HG03457 (cell line): ENCODE measurements around the gene TNS1.

Experiments
- ATAC-seq: cut with Tn5 transposase; IDR thresholded peaks from one replicate; pipeline ENCODE4 v1.9.1; 2021; ENCODE audit warnings: moderate number of reproducible peaks; ENCODE audit not compliant: unreplicated experiment

TNS1 gene

GRCh38 chr2:217999595-217999959 lies 3.2 kb downstream of the TNS1 start:
- ATAC-seq = no peak

DNA sequence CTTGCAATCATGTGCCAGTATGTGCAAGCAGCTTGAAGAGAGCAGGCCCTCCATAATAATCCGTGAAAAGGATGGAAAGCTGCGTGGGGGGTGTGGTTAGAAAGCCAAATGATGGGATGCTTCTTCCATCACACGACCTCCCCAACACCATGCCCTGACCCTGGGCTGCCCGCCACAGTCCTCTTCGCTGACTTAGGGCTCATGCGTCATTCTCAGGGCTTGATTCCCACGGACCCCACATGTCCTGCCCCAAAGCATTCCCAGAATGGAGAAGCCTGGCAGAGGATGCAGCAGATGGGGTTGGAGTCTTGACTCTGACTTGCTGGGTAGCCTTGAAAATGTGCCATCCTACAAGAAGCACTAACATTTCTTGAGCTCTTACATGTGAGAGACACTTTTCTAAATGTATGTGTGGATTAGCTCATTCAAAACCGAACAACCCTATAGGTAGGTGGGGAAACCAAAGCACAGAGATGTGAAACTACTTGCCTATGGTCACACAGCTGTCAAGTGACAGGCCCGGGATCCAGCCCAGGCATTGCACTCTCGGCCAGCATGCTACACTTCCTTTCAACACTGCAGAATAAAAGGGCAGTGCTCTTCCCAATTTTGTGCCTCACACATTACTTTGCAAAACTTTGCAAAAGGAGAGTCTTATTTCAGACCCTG lies 3.7 kb downstream of the TNS1 start:
- no peak for ATAC-seq

- ATAC-seq = no peak
Measured at GRCh38 chr2:217997510-217997909, 5.3 kb downstream of the TNS1 start.

DNA sequence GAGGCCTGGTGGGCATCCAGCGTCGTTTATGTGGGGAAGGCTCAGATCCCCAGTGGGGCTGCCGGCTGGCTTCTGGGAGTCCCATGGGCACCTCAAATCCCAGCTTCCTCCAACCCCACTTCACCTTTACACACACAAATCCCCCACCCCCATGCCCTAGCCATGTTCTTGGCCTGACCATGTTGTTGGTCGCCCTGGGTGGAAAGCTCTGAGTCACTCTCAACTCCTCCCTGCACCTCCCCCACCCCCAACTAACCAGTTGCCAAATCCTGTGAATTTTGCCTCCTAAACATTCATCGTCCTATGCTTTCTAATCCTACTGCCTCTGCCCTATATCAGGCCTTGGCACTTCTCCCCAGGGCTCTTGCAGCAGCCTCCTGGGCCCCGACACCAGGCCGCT lies 6.4 kb downstream of the TNS1 start:
- ATAC-seq = no peak

GRCh38 chr2:217995731-217996231 lies 7.0 kb downstream of the TNS1 start:
- no peak for ATAC-seq

- ATAC-seq = no peak
Measured at GRCh38 chr2:217994776-217995274, 8.0 kb downstream of the TNS1 start.

DNA sequence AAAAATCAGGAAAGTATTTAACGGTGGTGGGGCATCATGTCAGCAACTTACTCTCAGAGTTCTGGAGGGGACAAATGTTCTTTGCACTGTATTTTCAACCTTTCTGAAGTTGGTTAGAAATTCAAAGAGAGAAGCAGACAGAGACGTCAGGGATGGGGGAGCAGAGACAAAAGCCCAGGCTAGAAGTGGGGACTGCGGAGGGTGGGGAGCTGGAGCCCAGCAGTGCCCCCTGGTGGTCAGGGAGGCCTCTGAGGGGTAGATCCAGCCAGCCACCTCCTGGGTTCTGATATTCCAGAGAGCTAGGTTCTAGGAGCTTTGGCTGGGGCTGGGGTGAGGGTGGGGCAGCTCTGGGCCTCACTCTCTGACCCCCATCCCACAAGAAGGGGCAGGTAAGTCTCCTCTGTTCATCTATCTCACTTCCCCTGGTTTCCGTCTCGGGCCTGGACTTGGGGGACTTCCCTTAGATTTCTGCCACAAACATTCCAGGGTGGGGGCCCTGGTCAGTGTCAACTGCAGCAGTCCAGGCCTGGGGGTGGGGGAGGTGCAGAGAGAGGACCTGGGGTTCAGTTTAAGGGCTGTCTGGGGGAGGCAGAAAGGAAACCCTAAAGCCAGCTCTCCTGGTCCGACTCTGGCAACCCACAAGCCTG lies 8.9 kb downstream of the TNS1 start:
- ATAC-seq = no peak

GRCh38 chr2:217993138-217993537 lies 9.7 kb downstream of the TNS1 start:
- ATAC-seq = no peak

DNA sequence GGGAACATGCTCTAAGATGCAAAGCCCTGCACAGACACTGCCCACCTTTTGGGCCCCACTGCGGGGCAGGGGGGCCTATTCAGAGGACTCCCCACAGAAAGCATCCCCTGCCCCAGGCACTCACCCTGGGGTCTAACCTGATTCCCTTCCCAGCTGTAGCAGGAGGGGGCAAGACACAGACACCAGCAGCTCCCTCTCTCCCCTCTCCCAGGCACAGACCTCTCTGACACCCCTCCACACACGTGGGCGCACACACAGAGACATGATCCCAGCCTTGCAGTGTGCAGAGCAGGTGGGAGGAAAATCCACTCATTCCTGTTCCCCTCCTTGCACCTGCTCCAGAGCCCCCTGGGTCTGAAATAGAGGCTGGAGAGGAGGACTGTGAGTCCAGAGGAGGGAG lies 10.7 kb downstream of the TNS1 start:
- no peak for ATAC-seq

DNA sequence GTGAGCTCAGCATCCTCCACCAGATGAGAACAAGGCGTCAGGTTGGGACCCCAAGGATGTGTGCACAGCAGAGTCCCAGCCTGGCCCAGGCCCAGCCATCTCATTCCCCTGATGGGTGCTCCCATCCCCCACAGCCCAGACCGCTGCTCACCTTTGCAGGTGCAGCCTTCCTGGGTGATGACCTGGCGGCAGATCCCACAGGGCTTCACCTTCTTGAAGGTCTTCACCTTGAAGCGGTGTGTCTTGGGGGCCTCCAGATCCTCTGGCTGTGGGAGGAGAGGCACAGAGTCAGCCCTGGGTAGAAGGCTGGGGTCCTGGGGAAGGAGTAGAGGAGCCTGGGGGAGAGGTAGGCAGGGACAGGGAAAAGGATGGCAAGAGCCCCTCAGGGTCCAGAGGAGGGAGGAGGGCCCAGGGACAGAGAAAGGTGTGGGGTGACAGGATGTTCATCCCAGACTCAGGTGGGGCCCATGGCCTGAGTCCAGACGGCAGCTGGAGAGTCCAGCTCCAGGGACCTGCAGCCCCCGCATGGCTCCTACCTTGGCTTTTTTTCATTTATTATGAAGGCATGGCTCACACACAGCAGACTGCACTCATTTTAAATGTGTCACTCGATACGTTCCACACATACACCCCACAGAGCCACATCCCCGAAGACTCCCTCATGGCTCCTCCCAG lies 11.9 kb downstream of the TNS1 start:
- no peak for ATAC-seq

DNA sequence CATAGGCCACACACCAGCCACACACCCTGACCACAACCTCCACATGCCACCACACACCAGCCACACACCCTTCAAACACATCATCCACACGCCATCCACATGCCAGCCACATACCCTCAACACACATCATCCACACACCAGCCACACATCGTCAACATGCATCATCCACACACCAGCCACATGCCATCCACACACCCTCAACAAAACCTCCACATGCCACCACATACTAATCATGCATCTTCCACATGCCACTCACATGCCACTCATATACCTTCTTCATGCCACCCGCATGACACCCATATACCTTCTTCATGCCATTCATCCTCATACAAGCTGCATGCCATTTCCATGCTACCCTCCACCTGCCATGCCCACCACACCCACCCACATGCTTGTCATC lies 12.4 kb downstream of the TNS1 start:
- no peak for ATAC-seq

DNA sequence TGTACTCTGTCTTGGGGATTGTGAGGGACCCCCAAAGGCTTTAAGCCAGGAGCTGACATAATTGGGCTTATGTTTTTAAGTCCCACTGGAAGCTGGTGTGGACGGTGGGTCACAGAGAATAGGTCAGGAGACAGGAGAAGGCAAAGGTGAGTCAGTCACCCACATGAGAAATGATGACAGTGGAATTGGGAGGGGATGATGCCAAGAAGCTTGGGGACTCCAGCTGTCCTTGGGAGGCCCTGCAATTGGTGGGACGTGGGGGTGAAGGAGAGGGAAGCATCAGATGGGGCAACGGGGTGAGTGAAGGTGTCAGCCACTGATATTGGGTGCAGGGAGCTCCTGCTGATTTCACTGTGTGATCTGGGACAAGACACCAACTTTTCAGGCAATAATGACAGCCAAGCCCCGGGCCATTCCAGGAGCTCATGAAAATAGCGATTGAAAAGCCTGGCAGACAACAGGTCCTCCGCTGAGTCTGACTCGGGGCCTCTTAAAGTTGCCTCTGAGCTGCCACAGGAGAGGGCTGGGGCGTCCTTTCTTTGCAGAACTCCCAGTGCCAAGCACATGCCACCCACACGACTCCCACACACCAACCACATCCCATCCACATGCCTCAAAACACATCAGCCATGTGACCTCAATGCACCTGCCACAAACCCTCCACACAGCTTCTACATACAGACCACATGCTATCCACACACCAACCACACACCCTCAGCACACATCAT lies 13.4 kb downstream of the TNS1 start:
- ATAC-seq = no peak

- no peak for ATAC-seq
Measured at GRCh38 chr2:217988840-217989204, 14.0 kb downstream of the TNS1 start.

GRCh38 chr2:217988014-217988839 lies 14.6 kb downstream of the TNS1 start:
- ATAC-seq = no peak

DNA sequence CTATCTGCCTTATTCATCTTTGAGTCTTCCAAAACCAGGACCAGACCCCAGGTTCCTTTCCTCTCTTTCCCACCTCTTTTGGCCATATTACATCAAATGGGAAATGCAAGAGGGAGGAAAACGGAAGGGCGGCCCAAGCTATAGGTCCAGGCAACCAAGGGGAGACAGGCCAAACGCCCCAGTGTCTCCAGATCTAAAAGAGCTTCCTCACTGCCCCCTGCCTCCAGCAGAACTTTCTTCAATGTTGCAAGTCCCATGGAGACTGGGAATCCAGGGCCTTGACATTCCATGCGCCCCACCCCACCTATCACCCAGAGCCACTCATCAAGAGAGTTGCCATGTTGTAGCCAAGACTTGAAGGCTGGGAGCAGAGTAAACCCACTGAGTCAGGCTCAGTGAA lies 15.4 kb downstream of the TNS1 start:
- ATAC-seq = no peak

DNA sequence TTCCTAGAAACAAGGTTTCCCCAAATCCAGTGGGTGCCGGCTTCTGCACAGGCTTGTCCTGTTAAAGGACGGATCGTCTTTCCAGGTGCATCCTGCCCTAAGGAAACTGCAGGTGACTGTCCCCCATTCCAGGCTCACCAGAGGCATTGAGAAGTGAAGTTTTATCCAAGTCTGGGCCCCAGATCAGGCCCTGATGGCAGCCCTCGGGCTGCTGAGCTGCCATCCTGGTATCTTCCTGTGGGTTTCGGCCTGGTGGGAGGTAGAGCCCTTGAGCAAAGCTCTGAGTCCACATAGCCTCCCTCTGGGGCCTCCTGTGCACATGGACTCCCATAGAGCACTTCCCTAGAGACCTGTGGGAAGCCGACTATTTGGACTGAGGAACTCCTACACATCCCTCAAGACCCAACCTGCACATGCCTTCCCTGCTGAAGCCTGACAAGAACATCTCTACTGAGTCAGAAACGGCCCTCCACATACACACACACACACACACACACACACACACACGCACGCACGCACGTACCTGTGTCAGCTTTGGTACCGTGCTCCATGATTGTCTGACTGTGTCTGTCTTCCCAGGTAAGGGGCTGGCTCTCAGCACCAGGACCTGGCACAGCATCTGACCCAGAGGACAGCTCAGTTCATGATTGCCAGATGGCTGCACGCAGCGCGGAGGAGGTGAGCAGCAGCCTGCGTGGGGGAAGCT lies 16.4 kb downstream of the TNS1 start:
- ATAC-seq = no peak

- ATAC-seq = no peak
Measured at GRCh38 chr2:217983276-217984233, 19.2 kb downstream of the TNS1 start.

- no peak for ATAC-seq
Measured at GRCh38 chr2:217981971-217982370, 20.8 kb downstream of the TNS1 start.
